Activated naive CD4-positive, alpha-beta T cell treated with anti-CD3 and anti-CD28 coated beads for 36 hours (primary cell): ENCODE measurements around the gene RAET1E. TPM values are rescaled to one million over a fixed set of nuclear protein-coding genes. Genes with fewer than 3 reads are reported as not detected.
"Not testable (repeated sequence)": the region's sequence is repeated elsewhere in the genome, so short reads cannot be mapped to it uniquely, and the experiment has no call there.

Source experiments
- CTCF ChIA-PET: fragments of 350-600 bp; sonication (Branson Sonifier 250); formaldehyde crosslinking; loops from one replicate; lab custom pipeline; 2021; ENCODE audit warnings: antibody characterized with exemption; lab: Charles Lee
- DNase-seq: peaks from one replicate; pipeline ENCODE4 v3.0.0-alpha.2; 2020
- H3K27ac Mint-ChIP-seq: one replicate; pipeline ENCODE4 v1.8.0; 2021; ENCODE audit warnings: mild to moderate bottlenecking, mixed read lengths
- H3K27me3 Mint-ChIP-seq: one replicate; pipeline ENCODE4 v1.8.0; 2021; ENCODE audit warnings: low read depth, mixed read lengths
- H3K36me3 Mint-ChIP-seq: one replicate; pipeline ENCODE4 v1.8.0; 2021; ENCODE audit warnings: low read depth, mixed read lengths
- H3K4me1 Mint-ChIP-seq: one replicate; pipeline ENCODE4 v1.8.0; 2021; ENCODE audit warnings: low read depth, mixed read lengths
- H3K4me3 Mint-ChIP-seq: one replicate; pipeline ENCODE4 v1.8.0; 2021; ENCODE audit warnings: mild to moderate bottlenecking, moderate library complexity, mixed read lengths
- H3K9me3 Mint-ChIP-seq: one replicate; pipeline ENCODE4 v1.8.0; 2021; ENCODE audit warnings: mixed read lengths
- intact Hi-C: fragments of 100-400 bp; cut with micrococcal nuclease; formaldehyde crosslinking; loops from one replicate; pipeline ENCODE4 v1.15.1; 2023
- total RNA-seq, 2 experiments: library from RNA; stranded (reverse); gene quantifications; one replicate each; pipeline ENCODE4 v1.2.3, GENCODE V29; 2021

RAET1E gene
- total RNA-seq, 2 experiments from 2014 or later = not detected

DNA sequence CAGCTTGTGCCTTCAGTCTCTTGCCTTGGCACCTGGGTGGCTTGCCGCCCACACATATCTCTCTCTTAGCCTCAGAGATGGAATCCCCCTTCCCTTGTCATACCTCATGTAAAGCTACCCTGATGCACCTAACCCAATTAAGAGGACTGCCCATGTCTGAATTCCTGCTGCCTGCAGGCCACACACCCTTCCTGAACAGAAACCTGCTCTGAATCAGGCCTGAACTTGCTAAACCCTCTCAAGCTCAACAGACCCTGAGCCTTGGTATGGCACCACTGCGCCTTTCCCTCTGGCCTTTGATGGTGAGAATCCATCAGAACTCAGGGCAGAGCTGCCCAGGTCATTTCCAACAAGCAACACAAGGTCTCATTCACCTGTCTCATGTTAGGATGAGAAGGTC, 19.8 kb upstream of the RAET1E start:
- Mint-ChIP-seq H3K36me3 (no peaks in the 10 kb centered on the region), H3K9me3 (no peaks in the 10 kb centered on the region), H3K27ac (no peak overlapping the region), H3K27me3 (peaks cover 18% of the 10 kb centered on the region), H3K4me1 (peaks cover 2% of the 10 kb centered on the region), H3K4me3 (no peak overlapping the region)
- CTCF ChIA-PET = no interaction called here
- no peak for DNase-seq
- intact Hi-C loops = no loop called here

DNA sequence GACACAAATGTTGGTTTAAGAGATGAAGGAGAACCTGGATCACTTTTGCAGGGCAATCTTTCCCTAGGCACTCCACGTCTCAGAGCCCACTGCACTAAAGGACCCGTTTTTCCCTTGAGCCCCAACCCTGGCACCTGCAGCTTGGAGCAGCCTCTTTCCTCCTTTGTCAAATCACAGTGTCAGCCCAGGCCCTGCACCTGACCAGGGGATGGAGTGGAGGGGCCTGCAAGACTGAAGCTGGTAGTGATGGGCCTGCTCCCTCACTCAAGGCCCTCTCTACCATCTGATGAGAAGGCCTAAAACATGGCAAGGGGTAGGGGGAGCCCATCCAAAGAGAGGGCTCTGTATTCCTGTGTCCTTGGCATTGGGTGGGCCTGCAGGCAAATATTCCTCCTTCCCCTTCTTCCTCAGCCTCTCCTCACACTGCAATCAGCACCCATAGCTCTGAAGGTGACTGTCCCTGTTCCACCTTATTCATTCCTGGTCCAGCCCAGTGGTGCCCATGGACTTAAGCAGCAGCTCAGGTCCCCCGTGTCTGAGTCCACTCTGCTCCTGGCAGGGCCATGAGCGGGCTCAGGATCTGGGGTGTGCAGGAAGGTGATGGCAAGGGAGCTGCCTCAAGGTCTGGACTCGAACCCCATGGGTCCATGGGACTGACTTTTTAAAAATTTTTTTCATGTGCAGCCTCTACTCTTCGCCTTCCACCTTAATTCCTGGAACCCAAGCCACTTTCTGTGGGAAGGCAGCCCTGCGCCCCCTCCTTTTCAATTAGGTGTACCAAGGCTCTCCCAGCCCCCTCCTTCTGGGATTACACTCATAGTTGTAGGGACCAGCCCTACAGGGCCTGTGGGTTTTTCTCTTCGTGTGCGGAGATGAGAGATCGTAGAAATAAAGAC, 18.3 kb upstream of the RAET1E start:
- no peaks in the 10 kb centered on the region for H3K9me3 Mint-ChIP-seq
- intact Hi-C loops = no loop called here
- H3K4me3 Mint-ChIP-seq = no peak overlapping the region
- H3K36me3 Mint-ChIP-seq = no peaks in the 10 kb centered on the region
- no peaks in the 10 kb centered on the region for H3K4me1 Mint-ChIP-seq
- no peak for DNase-seq
- H3K27me3 Mint-ChIP-seq = peaks cover 8% of the 10 kb centered on the region
- no peak overlapping the region for H3K27ac Mint-ChIP-seq
- CTCF ChIA-PET = no interaction called here

DNA sequence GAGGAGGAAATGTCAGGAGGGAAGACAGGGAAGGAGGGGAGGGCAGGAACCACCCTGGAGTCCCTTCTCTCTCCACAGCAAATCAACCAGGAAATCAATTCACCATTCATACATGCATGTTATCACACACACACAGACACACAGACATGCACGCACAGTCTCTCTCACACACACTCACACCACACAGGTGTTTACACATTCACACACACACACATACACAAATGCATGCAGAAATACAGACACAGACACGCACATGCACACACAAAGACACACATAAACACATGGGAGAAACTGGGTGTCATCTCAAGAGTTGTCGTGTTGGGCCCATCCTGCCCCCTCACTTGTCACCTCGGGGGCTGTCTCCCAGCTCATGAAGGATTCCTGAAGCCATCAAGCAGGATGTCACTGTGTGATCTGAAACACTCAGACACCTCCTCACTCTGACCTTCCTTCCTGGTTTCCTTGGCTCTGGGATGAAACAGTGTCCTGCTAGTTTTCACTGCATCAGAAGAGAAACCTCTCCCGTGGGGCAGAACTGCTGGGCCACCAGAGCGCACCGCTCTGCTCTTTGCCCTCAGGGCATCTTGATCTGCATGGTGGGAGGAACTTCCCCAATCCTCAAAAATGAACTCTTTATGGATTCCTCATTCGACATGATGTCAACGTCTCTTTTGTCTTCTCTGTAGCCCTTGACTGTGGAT, 15.8 kb upstream of the RAET1E start:
- H3K27me3 Mint-ChIP-seq = peaks cover 2% of the 10 kb centered on the region
- no peak overlapping the region for H3K4me3 Mint-ChIP-seq
- no peaks in the 10 kb centered on the region for H3K4me1 Mint-ChIP-seq
- peaks cover 6% of the 10 kb centered on the region for H3K9me3 Mint-ChIP-seq
- CTCF ChIA-PET = interaction anchor here (0.6 kb wide), 1 partner anchor 62 kb away, joined by 3 read pairs; no protein-coding TSS in a partner anchor
- no peak overlapping the region for H3K27ac Mint-ChIP-seq
- intact Hi-C loops = no loop called here
- DNase-seq = no peak
- no peaks in the 10 kb centered on the region for H3K36me3 Mint-ChIP-seq

DNA sequence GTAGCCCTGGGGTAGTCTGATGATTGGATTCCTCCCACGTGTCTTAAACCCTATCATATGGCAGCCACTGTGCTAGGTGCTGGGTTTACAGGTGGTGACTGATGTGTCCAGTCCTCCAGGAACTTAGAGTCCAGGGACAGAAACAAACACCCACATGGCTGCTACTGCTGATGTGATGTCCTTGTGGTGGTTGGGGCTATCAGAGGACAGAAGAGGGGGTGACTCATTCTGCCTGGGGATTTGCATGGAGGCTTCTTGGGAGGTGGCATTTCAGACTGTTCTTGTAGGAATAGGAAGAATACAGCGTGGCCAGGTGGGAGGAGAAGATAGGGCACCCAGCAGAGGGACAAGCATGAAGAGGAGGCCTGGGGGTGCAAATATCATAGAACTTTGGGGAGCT, 15.2 kb upstream of the RAET1E start:
- H3K4me1 Mint-ChIP-seq = no peaks in the 10 kb centered on the region
- intact Hi-C loops = no loop called here
- CTCF ChIA-PET = no interaction called here
- peaks cover 2% of the 10 kb centered on the region for H3K27me3 Mint-ChIP-seq
- DNase-seq = no peak
- peaks cover 10% of the 10 kb centered on the region for H3K9me3 Mint-ChIP-seq
- H3K36me3 Mint-ChIP-seq = no peaks in the 10 kb centered on the region
- H3K27ac Mint-ChIP-seq = no peak overlapping the region
- H3K4me3 Mint-ChIP-seq = no peak overlapping the region

DNA sequence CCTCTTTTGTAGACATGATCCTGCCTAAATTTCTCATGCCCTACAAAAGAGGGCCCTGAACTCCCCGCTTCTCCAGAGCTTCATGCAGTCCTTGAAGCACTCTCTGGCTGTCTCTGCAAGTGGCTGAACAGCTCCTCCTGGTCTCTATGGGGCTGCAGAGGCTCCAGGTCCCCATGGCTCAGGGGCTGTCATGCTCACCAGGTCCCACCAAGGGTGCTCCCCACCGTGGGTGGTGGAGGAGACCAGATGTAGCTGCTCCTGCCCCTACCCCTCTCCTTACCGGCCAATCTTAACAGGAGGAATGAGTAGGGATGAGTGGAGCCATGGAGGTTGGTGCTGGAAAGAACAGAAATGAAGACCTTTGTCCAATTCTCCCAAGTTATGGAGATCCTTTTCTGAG, 14.8 kb upstream of the RAET1E start:
- H3K27ac Mint-ChIP-seq, CTCF ChIA-PET, H3K4me3 Mint-ChIP-seq, intact Hi-C loops, H3K27me3 Mint-ChIP-seq, H3K36me3 Mint-ChIP-seq, DNase-seq, H3K4me1 Mint-ChIP-seq: not testable (repeated sequence)
- H3K9me3 Mint-ChIP-seq = peaks cover 14% of the 10 kb centered on the region

DNA sequence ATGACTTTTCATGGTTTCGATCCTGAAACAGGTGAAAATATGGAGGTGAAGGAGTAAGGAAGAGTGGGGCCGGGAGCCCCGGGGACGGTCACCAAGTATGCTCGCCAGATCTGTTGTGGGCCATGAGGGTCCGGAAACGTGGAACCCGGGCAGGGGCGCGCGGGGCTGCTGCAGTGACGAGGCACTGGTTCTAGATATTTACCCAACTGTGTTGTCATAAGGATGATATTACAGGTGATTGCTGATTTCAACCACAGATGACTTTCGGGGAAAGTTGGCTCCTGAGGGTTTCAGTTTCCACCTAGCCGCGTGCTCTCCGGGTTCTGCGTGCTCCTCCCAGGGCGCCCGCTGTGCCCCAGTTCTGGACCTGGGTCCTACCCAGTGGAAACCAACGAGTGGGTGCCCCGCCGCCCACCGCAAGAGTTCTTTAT, 12.8 kb upstream of the RAET1E start:
- no peak for DNase-seq
- H3K4me3 Mint-ChIP-seq = no peak overlapping the region
- no peaks in the 10 kb centered on the region for H3K4me1 Mint-ChIP-seq
- H3K9me3 Mint-ChIP-seq = peaks cover 17% of the 10 kb centered on the region
- no peaks in the 10 kb centered on the region for H3K36me3 Mint-ChIP-seq
- intact Hi-C loops = no loop called here
- CTCF ChIA-PET = no interaction called here
- H3K27ac Mint-ChIP-seq = no peak overlapping the region
- peaks cover 2% of the 10 kb centered on the region for H3K27me3 Mint-ChIP-seq

DNA sequence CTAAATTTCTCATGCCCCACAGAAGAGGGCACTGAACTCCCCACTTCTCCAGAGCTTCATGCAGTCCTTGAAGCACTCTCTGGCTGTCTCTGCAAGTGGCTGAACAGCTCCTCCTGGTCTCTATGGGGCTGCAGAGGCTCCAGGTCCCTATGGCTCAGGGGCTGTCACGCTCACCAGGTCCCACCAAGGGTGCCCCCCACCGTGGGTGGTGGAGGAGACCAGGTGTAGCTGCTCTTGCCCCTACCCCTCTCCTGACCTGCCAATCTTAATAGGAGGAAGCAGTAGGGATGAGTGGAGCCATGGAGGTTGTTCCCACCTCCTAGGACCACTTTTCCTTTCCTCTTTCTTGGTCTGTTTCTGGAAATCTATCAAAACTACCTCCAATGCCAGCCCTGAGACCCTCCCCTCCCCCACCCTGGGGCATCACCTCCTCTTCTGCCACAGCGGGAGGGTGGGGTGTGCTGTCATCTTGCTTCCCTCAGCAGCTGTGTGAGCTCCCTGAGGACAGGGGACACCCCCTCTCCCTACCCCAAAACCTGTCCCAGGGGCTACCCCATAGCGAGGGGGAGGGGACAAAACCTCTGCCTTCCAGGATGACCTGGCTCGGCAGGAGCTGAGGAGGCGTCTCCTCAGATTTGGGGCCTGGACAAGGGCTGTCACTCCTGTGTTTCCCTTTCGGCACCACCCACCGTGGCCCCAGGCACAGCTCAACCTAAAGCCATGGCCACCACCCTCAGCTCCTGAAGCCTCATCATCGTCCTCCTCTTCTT, 12.0 kb upstream of the RAET1E start:
- no peaks in the 10 kb centered on the region for H3K36me3 Mint-ChIP-seq
- peaks cover 17% of the 10 kb centered on the region for H3K9me3 Mint-ChIP-seq
- H3K27ac Mint-ChIP-seq = no peak overlapping the region
- no peak for DNase-seq
- no peak overlapping the region for H3K4me3 Mint-ChIP-seq
- intact Hi-C loops = no loop called here
- CTCF ChIA-PET = no interaction called here
- peaks cover 2% of the 10 kb centered on the region for H3K27me3 Mint-ChIP-seq
- no peaks in the 10 kb centered on the region for H3K4me1 Mint-ChIP-seq

DNA sequence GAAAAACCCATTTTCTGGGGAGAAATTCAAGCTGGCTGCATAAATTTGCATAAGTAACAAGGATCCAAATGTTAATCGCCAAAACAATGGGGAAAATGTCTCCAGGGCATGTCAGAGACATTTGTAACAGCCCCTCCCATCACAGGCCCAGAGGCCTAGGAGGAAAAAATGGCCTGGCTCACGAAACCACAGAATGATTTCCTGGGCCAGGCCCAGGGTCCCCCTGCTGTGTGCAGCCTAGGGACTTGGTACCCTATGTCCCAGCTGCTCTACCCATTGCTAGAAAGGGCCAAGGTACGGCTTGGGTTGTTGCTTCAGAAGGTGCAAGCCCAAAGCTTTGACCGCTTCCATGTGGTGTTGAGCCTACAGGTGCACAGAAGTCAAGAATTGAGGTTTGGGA, 10.6 kb upstream of the RAET1E start:
- H3K4me1 Mint-ChIP-seq, H3K36me3 Mint-ChIP-seq, intact Hi-C loops, H3K4me3 Mint-ChIP-seq, CTCF ChIA-PET, H3K27me3 Mint-ChIP-seq, DNase-seq, H3K27ac Mint-ChIP-seq: not testable (repeated sequence)
- peaks cover 17% of the 10 kb centered on the region for H3K9me3 Mint-ChIP-seq

DNA sequence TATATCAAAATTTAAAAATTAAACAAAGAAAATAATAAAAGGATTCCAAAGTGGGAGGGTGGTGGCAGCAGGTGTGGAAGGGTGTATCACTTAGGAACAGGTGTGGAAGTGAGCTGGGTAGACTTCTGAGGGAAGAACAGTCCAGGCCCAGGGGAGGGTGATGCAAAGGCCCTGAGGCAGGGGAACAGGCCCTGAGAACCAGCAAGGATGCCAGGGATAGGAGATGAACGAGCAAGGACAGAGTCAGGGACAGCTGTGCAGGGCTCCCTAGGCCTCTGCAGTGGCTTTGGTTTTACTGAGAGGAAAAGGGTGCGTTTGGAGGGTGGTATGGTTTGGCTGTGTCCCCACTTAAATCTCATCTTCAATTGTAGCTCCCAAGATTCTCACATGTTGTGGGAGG, 9.4 kb upstream of the RAET1E start:
- H3K9me3 Mint-ChIP-seq = peaks cover 17% of the 10 kb centered on the region
- CTCF ChIA-PET = no interaction called here

DNA sequence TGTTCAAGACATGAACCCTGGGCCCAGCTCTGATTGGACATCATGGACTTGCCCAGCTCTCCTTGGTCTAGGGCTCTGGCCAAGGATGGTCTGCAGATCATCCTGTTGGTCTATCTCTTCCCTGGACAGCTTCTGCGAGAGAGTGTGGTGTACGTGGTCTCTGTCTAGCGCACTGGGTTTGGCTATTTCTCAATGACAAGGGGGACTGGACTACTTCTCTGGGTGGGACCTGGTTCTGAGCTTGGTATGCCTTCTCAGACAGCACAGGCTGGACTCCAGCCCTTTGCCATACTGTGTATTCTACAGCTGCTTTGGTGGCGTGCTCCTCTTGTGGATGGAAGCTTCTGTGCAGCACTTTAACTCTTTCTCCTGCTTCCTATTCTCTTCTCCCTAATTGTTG, 8.5 kb upstream of the RAET1E start:
- Mint-ChIP-seq H3K9me3 (peaks cover 17% of the 10 kb centered on the region), H3K4me3 (no peak overlapping the region), H3K36me3 (no peaks in the 10 kb centered on the region), H3K27me3 (peaks cover 2% of the 10 kb centered on the region), H3K4me1 (no peaks in the 10 kb centered on the region), H3K27ac (no peak overlapping the region)
- intact Hi-C loops = no loop called here
- CTCF ChIA-PET = interaction anchor here (0.7 to 1.1 kb wide), 2 partner anchors 20 to 26 kb away, joined by 3 read pairs; no protein-coding TSS in a partner anchor
- no peak for DNase-seq

More for the DNA sequence above, 9.4 kb upstream of the RAET1E start:
- Mint-ChIP-seq H3K27me3 (peaks cover 2% of the 10 kb centered on the region), H3K27ac (no peak overlapping the region), H3K4me3 (no peak overlapping the region), H3K36me3 (no peaks in the 10 kb centered on the region), H3K4me1 (no peaks in the 10 kb centered on the region)
- no peak for DNase-seq
- intact Hi-C loops = no loop called here

DNA sequence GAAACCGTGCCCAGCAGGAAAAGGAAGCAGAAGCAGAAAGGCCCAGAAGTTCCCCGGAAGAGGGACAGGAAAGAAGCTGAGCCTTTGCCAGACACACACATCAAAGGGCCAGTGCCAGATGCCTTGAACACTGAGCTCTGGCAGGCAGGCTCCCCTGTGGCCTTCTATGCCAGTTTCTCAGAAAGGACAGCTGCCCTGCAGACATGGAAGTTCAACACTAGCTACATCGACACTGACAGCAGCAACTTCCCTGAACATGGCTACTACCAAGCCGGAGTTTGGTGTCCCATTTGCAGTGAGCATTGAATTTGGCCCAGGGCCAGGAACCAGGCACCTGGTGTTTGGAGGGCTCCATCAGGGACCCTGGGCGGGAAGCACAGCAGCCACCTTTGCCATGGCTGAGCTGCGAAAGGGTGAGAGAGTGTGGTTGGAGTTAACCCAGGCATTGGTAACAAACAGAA, 8.0 kb upstream of the RAET1E start:
- no peaks in the 10 kb centered on the region for H3K4me1 Mint-ChIP-seq
- no peak overlapping the region for H3K27ac Mint-ChIP-seq
- no peaks in the 10 kb centered on the region for H3K27me3 Mint-ChIP-seq
- DNase-seq = no peak
- CTCF ChIA-PET = interaction anchor here (0.7 to 1.1 kb wide), 3 partner anchors 21 to 40 kb away, joined by 3 read pairs; no protein-coding TSS in a partner anchor
- no peak overlapping the region for H3K4me3 Mint-ChIP-seq
- peaks cover 17% of the 10 kb centered on the region for H3K9me3 Mint-ChIP-seq
- intact Hi-C loops = no loop called here
- no peaks in the 10 kb centered on the region for H3K36me3 Mint-ChIP-seq

DNA sequence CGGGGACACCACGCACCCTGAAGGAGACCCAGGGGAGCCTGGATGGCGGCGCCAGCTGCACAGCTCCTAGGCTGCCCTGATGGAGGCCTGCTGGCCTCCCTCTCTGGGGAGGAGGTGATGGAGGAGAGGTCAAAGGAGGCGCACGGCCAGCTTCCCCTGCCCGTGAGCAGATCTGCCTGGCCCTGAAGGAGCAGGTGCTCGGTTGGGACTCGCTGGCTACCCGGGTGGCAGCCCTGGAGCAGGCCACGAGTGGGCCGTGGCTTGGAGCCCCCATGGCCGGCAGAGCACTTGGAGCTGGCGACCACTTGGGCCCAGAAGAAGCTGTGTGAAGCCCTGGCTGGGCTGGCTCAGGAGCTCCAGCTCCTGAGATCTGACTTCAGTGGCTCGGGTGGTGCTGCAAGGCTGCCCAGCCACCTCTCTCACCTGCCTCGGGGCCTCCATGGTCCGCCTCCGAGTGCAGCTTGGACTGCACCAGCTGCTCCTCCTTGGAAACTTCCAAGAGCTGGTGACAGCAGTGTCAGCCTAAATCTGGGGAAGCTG, 7.5 kb upstream of the RAET1E start:
- intact Hi-C loops = no loop called here
- no peak overlapping the region for H3K27ac Mint-ChIP-seq

More for the DNA sequence above, 7.5 kb upstream of the RAET1E start:
- Mint-ChIP-seq H3K4me1 (no peaks in the 10 kb centered on the region), H3K27me3 (no peaks in the 10 kb centered on the region), H3K9me3 (peaks cover 17% of the 10 kb centered on the region), H3K4me3 (no peak overlapping the region), H3K36me3 (no peaks in the 10 kb centered on the region)
- no peak for DNase-seq
- CTCF ChIA-PET = interaction anchor here (0.7 to 1.4 kb wide), 2 partner anchors 40 to 66 kb away, joined by 3 read pairs; no protein-coding TSS in a partner anchor
